ENCODE results near the gene ETV6.
"Not testable (repeated sequence)": the region's sequence is repeated elsewhere in the genome, so short reads cannot be mapped to it uniquely, and the experiment has no call there.

ETV6 gene

DNA sequence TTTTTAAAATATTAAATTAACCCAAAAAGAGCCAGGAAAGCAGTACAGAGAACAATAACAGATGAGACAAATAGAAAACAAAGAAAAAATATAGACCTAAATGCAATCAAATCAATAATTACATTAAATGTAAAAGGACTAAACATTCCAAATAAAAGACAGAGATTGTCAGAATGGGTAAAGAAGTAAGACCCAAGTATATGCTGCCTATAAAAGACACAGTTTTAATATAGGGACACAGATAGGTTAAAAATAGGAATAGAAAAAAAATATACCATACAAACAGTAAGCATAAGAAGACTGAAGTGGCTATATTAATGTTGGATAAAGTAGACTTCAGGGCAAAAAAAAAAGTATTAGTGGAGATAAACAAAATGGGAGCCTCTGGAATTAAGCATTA, 258.2 kb downstream of the ETV6 start:
- no peak overlapping the region for H3K4me3 ChIP-seq (ENCODE audit: low read depth in 1 of 2, low read length in 1 of 2)
- no peak overlapping the region for H3K27ac ChIP-seq
- TF ChIP-seq, protein P1, sequence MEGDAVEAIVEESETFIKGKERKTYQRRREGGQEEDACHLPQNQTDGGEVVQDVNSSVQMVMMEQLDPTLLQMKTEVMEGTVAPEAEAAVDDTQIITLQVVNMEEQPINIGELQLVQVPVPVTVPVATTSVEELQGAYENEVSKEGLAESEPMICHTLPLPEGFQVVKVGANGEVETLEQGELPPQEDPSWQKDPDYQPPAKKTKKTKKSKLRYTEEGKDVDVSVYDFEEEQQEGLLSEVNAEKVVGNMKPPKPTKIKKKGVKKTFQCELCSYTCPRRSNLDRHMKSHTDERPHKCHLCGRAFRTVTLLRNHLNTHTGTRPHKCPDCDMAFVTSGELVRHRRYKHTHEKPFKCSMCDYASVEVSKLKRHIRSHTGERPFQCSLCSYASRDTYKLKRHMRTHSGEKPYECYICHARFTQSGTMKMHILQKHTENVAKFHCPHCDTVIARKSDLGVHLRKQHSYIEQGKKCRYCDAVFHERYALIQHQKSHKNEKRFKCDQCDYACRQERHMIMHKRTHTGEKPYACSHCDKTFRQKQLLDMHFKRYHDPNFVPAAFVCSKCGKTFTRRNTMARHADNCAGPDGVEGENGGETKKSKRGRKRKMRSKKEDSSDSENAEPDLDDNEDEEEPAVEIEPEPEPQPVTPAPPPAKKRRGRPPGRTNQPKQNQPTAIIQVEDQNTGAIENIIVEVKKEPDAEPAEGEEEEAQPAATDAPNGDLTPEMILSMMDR (IDR thresholded peaks at IDR 0.05): no peak
- no peaks in the 10 kb centered on the region for H3K36me3 ChIP-seq
- H3K27me3 ChIP-seq: no peaks in the 10 kb centered on the region
- peaks cover 3 to 4% of the 10 kb centered on the region in 2 experiments for H3K4me1 ChIP-seq (ENCODE audit: control insufficient read depth in 1 of 2, insufficient read depth in 1 of 2, low read depth in 1 of 2, low read length in 1 of 2)
- H3K9me3 ChIP-seq: no peaks in the 10 kb centered on the region

DNA sequence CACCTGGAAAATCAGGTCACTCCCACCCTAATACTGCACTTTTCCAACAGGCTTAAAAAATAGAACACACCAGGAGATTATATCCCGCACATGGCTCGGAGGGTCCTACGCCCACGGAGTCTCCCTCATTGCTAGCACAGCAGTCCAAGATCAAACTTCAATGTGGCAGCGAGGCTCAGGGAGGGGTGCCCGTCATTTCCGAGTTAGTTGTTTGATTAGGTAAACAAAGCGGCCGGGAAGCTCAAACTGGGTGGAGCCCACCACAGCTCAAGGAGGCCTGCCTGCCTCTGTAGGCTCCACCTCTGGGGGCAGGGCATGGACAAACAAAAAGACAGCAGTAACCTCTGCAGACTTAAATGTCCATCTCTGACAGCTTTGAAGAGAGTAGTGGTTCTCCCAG, 259.9 kb downstream of the ETV6 start:
- H3K4me1 ChIP-seq (ENCODE audit: control insufficient read depth in 1 of 2, insufficient read depth in 1 of 2, low read depth in 1 of 2, low read length in 1 of 2); H3K4me3 ChIP-seq (ENCODE audit: low read depth in 1 of 2, low read length in 1 of 2); H3K9me3 ChIP-seq; H3K27me3 ChIP-seq; H3K36me3 ChIP-seq; H3K27ac ChIP-seq: not testable (repeated sequence)

DNA sequence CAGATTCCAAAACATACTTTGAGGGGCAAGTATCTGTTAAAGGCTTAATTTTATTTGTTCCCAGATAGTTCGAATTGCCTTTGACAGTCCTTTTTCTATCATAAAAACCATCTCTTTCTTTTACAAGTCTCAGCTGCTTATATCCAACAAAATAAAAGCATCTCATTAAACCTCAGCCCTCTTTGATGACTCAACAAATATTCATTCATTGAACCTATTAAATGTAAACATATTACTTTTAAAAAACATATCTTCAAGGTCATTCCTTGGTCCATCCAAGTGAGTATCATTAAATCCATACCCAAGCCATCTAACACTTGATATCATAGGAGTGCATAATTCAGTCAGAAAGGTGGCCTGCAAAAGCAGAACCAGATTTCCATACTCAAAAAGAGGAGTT, 266.6 kb downstream of the ETV6 start:
- no peaks in the 10 kb centered on the region for H3K36me3 ChIP-seq

DNA sequence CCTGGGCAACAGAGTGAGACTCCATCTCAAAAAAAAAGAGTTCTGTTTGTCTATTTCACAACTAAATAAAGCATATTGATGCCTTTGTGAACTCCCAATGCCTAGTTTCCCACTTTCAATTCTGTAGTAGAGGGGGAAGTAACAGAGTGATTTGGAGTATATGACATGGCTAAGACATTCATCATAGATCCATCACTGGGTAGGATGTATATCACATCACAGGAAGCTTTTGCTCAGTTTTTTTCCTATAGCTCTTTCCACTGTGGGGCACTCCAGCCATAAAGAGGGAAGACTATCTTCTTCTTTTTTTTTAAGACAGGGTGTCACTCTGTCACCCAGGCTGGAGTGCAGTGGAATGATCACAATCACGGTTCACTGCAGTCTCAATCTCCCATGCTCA, 267.3 kb downstream of the ETV6 start:
- H3K27ac ChIP-seq: no peak overlapping the region
- H3K27me3 ChIP-seq: no peaks in the 10 kb centered on the region
- H3K4me1 ChIP-seq (ENCODE audit: control insufficient read depth in 1 of 2, insufficient read depth in 1 of 2, low read depth in 1 of 2, low read length in 1 of 2): no peaks in the 10 kb centered on the region
- no peaks in the 10 kb centered on the region for H3K36me3 ChIP-seq
- no peaks in the 10 kb centered on the region for H3K9me3 ChIP-seq
- TF ChIP-seq, protein P1 (IDR thresholded peaks at IDR 0.05): no peak
- no peak overlapping the region for H3K4me3 ChIP-seq (ENCODE audit: low read depth in 1 of 2, low read length in 1 of 2)

More for the DNA sequence above, 266.6 kb downstream of the ETV6 start:
- H3K4me1 ChIP-seq (ENCODE audit: control insufficient read depth in 1 of 2, insufficient read depth in 1 of 2, low read depth in 1 of 2, low read length in 1 of 2): no peaks in the 10 kb centered on the region
- H3K27ac ChIP-seq: no peak overlapping the region
- no peaks in the 10 kb centered on the region for H3K27me3 ChIP-seq
- no peak overlapping the region for H3K4me3 ChIP-seq (ENCODE audit: low read depth in 1 of 2, low read length in 1 of 2)
- no peaks in the 10 kb centered on the region for H3K9me3 ChIP-seq
- TF ChIP-seq, protein P1 (IDR thresholded peaks at IDR 0.05): no peak

DNA sequence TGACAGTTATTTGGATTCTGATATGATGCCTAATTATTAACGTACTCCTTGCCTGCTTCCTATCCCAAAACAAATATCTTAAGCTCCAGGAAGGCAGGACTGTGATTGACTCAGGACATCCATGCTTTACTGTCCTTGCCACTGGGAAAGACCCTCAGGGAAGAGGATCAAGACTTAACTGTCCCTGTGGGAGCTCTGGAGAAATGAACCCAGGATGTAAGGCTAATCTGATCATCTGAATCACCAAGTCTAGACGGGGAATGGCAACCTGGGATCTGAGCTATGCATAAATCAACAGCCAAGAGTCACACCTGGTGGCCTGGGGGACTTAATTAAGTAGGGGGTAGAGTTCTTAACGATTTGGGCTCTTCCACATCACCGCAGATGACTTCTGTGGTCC, 268.0 kb downstream of the ETV6 start:
- TF ChIP-seq, protein P1 (IDR thresholded peaks at IDR 0.05): no peak
- Histone ChIP-seq H3K27ac (no peak overlapping the region), H3K36me3 (no peaks in the 10 kb centered on the region), H3K4me3 (ENCODE audit: low read depth in 1 of 2, low read length in 1 of 2) (no peak overlapping the region), H3K9me3 (no peaks in the 10 kb centered on the region), H3K4me1 (ENCODE audit: control insufficient read depth in 1 of 2, insufficient read depth in 1 of 2, low read depth in 1 of 2, low read length in 1 of 2) (no peaks in the 10 kb centered on the region), H3K27me3 (no peaks in the 10 kb centered on the region)

DNA sequence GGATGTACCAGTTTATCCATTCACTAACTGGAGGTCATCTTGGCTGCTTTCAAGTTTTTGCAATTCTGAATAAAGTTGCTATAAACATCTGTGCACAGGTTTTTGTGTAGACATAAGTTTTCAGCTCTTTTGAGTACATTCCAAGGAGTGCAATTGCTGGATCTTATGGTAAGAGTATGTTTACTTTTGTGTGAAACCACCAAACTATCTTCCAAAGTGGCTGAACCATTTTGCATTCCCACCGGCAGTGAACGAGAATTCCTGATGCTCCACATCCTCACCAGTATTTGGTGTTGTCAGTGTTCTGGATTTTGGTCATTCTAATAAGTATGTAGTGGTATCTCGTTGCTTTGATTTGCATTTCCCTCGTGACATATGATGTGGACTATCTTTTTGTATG, 270.8 kb downstream of the ETV6 start:
- TF ChIP-seq, protein P1 (IDR thresholded peaks at IDR 0.05): no peak
- no peak overlapping the region for H3K27ac ChIP-seq
- H3K27me3 ChIP-seq: no peaks in the 10 kb centered on the region
- no peaks in the 10 kb centered on the region for H3K36me3 ChIP-seq
- no peak overlapping the region for H3K4me3 ChIP-seq (ENCODE audit: low read depth in 1 of 2, low read length in 1 of 2)
- H3K4me1 ChIP-seq (ENCODE audit: control insufficient read depth in 1 of 2, insufficient read depth in 1 of 2, low read depth in 1 of 2, low read length in 1 of 2): no peaks in the 10 kb centered on the region
- H3K9me3 ChIP-seq: no peaks in the 10 kb centered on the region
